ENCODE measurements around the gene PLEKHA5.
A peak's percentile ranks its signal among the peaks of the same experiment; 100 is the strongest.
"Not testable (repeated sequence)": the region's sequence is repeated elsewhere in the genome, so short reads cannot be mapped to it uniquely, and the experiment has no call there.

Gene PLEKHA5

DNA sequence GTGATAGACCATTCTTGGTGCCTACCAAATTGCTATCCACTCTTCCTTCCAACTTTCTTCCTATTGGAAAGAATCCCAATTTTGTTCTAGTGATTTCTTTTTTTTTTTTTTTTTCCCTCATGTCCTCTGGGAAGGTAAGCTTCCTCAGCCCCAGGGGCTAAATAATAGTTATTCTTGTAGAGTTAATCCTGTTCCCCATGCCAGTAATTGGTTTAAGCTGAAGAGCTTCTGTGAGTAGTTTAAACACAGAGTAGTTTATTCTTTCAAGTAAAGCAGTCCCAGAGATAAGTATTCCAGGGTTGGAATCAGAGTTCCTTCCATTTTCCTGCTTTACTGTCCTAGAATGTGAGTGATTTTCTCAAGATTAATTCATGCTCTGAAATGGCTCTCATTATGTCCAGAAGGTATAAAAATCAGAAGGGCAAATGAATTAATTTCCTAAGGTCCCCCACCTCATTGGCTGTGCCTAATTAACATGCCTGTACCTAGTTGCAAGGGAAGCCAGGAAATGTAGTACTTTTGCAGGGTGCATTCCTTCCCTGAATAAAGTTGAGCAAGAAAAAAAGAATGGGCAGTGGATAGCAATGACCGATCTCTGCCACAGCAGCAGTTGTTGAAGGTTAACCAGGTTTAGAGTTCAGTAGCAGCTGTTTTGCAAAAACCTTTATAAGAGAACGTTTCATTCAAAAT is 97.8 kb downstream of the PLEKHA5 start:
- Histone ChIP-seq H3K9me3 (ENCODE audit: severe bottlenecking) (peaks cover 10% of the 10 kb centered on the region), H3K27ac (no peak overlapping the region), H3K27me3 (ENCODE audit: insufficient read depth, low read depth, severe bottlenecking) (no peaks in the 10 kb centered on the region), H3K4me3 (ENCODE audit: low read depth, low read length) (peak overlapping the region; percentile 21), H3K36me3 (peaks cover 7% of the 10 kb centered on the region; the same call in 1 of the 2 replicates)
- TF ChIP-seq, protein P1, sequence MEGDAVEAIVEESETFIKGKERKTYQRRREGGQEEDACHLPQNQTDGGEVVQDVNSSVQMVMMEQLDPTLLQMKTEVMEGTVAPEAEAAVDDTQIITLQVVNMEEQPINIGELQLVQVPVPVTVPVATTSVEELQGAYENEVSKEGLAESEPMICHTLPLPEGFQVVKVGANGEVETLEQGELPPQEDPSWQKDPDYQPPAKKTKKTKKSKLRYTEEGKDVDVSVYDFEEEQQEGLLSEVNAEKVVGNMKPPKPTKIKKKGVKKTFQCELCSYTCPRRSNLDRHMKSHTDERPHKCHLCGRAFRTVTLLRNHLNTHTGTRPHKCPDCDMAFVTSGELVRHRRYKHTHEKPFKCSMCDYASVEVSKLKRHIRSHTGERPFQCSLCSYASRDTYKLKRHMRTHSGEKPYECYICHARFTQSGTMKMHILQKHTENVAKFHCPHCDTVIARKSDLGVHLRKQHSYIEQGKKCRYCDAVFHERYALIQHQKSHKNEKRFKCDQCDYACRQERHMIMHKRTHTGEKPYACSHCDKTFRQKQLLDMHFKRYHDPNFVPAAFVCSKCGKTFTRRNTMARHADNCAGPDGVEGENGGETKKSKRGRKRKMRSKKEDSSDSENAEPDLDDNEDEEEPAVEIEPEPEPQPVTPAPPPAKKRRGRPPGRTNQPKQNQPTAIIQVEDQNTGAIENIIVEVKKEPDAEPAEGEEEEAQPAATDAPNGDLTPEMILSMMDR (IDR thresholded peaks at IDR 0.05; ENCODE audit: low read depth, low read length): no peak
- DNase-seq: no peak

DNA sequence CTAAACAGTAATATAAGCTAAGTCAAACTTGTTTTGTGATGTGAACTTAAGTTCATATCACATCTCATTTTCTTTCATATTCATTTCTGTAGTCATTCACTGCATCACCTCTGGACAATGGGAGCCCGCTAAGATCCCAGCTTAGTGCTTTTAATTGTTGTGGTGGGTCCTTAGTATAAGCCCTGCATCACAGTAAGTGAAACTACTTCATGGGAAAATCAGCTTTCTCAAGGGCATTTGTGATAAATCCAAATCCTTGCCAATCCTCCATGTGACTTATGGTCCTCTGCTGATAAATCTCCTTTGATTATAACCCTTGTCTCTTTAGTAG is 98.3 kb downstream of the PLEKHA5 start:
- TF ChIP-seq, protein P1 (IDR thresholded peaks at IDR 0.05; ENCODE audit: low read depth, low read length): no peak
- DNase-seq: peak; percentile 43
- Histone ChIP-seq H3K36me3 (peaks cover 7% of the 10 kb centered on the region; the same call in 1 of the 2 replicates), H3K27me3 (ENCODE audit: insufficient read depth, low read depth, severe bottlenecking) (no peaks in the 10 kb centered on the region), H3K27ac (no peak overlapping the region), H3K4me3 (ENCODE audit: low read depth, low read length) (no peak overlapping the region), H3K9me3 (ENCODE audit: severe bottlenecking) (peaks cover 10% of the 10 kb centered on the region)

GRCh38 chr12:19229021-19229420 is 99.5 kb downstream of the PLEKHA5 start:
- not testable (repeated sequence) for H3K27me3 ChIP-seq (ENCODE audit: insufficient read depth, low read depth, severe bottlenecking); H3K36me3 ChIP-seq; DNase-seq; H3K27ac ChIP-seq; H3K4me3 ChIP-seq (ENCODE audit: low read depth, low read length)
- H3K9me3 ChIP-seq (ENCODE audit: severe bottlenecking): peaks cover 10% of the 10 kb centered on the region

- no peaks in the 10 kb centered on the region for H3K27me3 ChIP-seq (ENCODE audit: insufficient read depth, low read depth, severe bottlenecking)
- no peak overlapping the region for H3K27ac ChIP-seq
- H3K36me3 ChIP-seq: peaks cover 7% of the 10 kb centered on the region; the same call in 1 of the 2 replicates
- no peak overlapping the region for H3K4me3 ChIP-seq (ENCODE audit: low read depth, low read length)
- peaks cover 10% of the 10 kb centered on the region for H3K9me3 ChIP-seq (ENCODE audit: severe bottlenecking)
- DNase-seq: no peak
- TF ChIP-seq, protein P1 (IDR thresholded peaks at IDR 0.05; ENCODE audit: low read depth, low read length): no peak
Measured at GRCh38 chr12:19230299-19230866, 100.8 kb downstream of the PLEKHA5 start.

GRCh38 chr12:19230896-19231295 is 101.4 kb downstream of the PLEKHA5 start:
- H3K27me3 ChIP-seq (ENCODE audit: insufficient read depth, low read depth, severe bottlenecking): no peaks in the 10 kb centered on the region
- peaks cover 10% of the 10 kb centered on the region for H3K9me3 ChIP-seq (ENCODE audit: severe bottlenecking)
- DNase-seq: no peak
- no peak overlapping the region for H3K27ac ChIP-seq
- H3K36me3 ChIP-seq: peaks cover 7% of the 10 kb centered on the region; the same call in 1 of the 2 replicates
- no peak overlapping the region for H3K4me3 ChIP-seq (ENCODE audit: low read depth, low read length)
- TF ChIP-seq, protein P1 (IDR thresholded peaks at IDR 0.05; ENCODE audit: low read depth, low read length): no peak

- Histone ChIP-seq H3K36me3 (peaks cover 7% of the 10 kb centered on the region; the same call in 1 of the 2 replicates), H3K27me3 (ENCODE audit: insufficient read depth, low read depth, severe bottlenecking) (no peaks in the 10 kb centered on the region), H3K9me3 (ENCODE audit: severe bottlenecking) (peaks cover 10% of the 10 kb centered on the region), H3K27ac (no peak overlapping the region), H3K4me3 (ENCODE audit: low read depth, low read length) (no peak overlapping the region)
- TF ChIP-seq, protein P1 (IDR thresholded peaks at IDR 0.05; ENCODE audit: low read depth, low read length): no peak
- DNase-seq: no peak
Measured at GRCh38 chr12:19234171-19234704, 104.7 kb downstream of the PLEKHA5 start.
